ENCODE data around the gene HTR2C. TPM values are rescaled to one million over a fixed set of nuclear protein-coding genes. Genes with fewer than 3 reads are reported as not detected.
"Not testable (repeated sequence)": the region's sequence is repeated elsewhere in the genome, so short reads cannot be mapped to it uniquely, and the experiment has no call there.

The HTR2C gene
- total RNA-seq, 2 experiments from 2014 or later: not detected

GRCh38 chrX:114819509-114819908 is 235.6 kb downstream of the HTR2C start:
- Mint-ChIP-seq H3K27me3 (no peaks in the 10 kb centered on the region), H3K9me3 (no peaks in the 10 kb centered on the region), H3K4me1 (no peaks in the 10 kb centered on the region), H3K27ac (no peak overlapping the region), H3K4me3 (no peak overlapping the region), H3K36me3 (no peaks in the 10 kb centered on the region)
- no peak for DNase-seq

GRCh38 chrX:114841051-114841450 is 257.2 kb downstream of the HTR2C start:
- H3K27ac Mint-ChIP-seq: no peak overlapping the region
- no peaks in the 10 kb centered on the region for H3K4me1 Mint-ChIP-seq
- DNase-seq: no peak
- no peaks in the 10 kb centered on the region for H3K36me3 Mint-ChIP-seq
- H3K27me3 Mint-ChIP-seq: no peaks in the 10 kb centered on the region
- no peak overlapping the region for H3K4me3 Mint-ChIP-seq
- no peaks in the 10 kb centered on the region for H3K9me3 Mint-ChIP-seq

- DNase-seq: no peak
- H3K27me3 Mint-ChIP-seq: no peaks in the 10 kb centered on the region
- H3K27ac Mint-ChIP-seq: no peak overlapping the region
- H3K9me3 Mint-ChIP-seq: no peaks in the 10 kb centered on the region
- no peaks in the 10 kb centered on the region for H3K4me1 Mint-ChIP-seq
- H3K4me3 Mint-ChIP-seq: no peak overlapping the region
- no peaks in the 10 kb centered on the region for H3K36me3 Mint-ChIP-seq
Observed at GRCh38 chrX:114842181-114842580, 258.3 kb downstream of the HTR2C start.

- no peaks in the 10 kb centered on the region for H3K4me1 Mint-ChIP-seq
- DNase-seq: no peak
- no peak overlapping the region for H3K4me3 Mint-ChIP-seq
- no peaks in the 10 kb centered on the region for H3K27me3 Mint-ChIP-seq
- no peaks in the 10 kb centered on the region for H3K9me3 Mint-ChIP-seq
- no peak overlapping the region for H3K27ac Mint-ChIP-seq
- no peaks in the 10 kb centered on the region for H3K36me3 Mint-ChIP-seq
Observed at GRCh38 chrX:114889481-114889880, 305.6 kb downstream of the HTR2C start.

- Mint-ChIP-seq H3K27me3 (no peaks in the 10 kb centered on the region), H3K27ac (no peak overlapping the region), H3K36me3 (no peaks in the 10 kb centered on the region), H3K4me3 (no peak overlapping the region), H3K4me1 (no peaks in the 10 kb centered on the region), H3K9me3 (no peaks in the 10 kb centered on the region)
- DNase-seq: no peak
Observed at GRCh38 chrX:114903618-114904017, 319.7 kb downstream of the HTR2C start.

GRCh38 chrX:114905251-114905650 is 321.4 kb downstream of the HTR2C start:
- no peak for DNase-seq
- Mint-ChIP-seq H3K36me3 (no peaks in the 10 kb centered on the region), H3K27ac (no peak overlapping the region)

GRCh38 chrX:114906984-114907510 is 323.2 kb downstream of the HTR2C start:
- Mint-ChIP-seq H3K9me3 (no peaks in the 10 kb centered on the region), H3K4me1 (no peaks in the 10 kb centered on the region)
- no peak for DNase-seq

More at GRCh38 chrX:114905251-114905650, 321.4 kb downstream of the HTR2C start:
- no peaks in the 10 kb centered on the region for H3K27me3 Mint-ChIP-seq
- H3K4me1 Mint-ChIP-seq: no peaks in the 10 kb centered on the region
- H3K4me3 Mint-ChIP-seq: no peak overlapping the region
- no peaks in the 10 kb centered on the region for H3K9me3 Mint-ChIP-seq

GRCh38 chrX:114924423-114924822 is 340.5 kb downstream of the HTR2C start:
- H3K9me3 Mint-ChIP-seq: peaks cover 2% of the 10 kb centered on the region
- no peak for DNase-seq
- H3K27ac Mint-ChIP-seq: no peak overlapping the region
- no peaks in the 10 kb centered on the region for H3K4me1 Mint-ChIP-seq
- H3K4me3 Mint-ChIP-seq: no peak overlapping the region
- H3K27me3 Mint-ChIP-seq: no peaks in the 10 kb centered on the region
- H3K36me3 Mint-ChIP-seq: peaks cover 2% of the 10 kb centered on the region

More at GRCh38 chrX:114906984-114907510, 323.2 kb downstream of the HTR2C start:
- no peak overlapping the region for H3K27ac Mint-ChIP-seq
- no peak overlapping the region for H3K4me3 Mint-ChIP-seq
- H3K36me3 Mint-ChIP-seq: no peaks in the 10 kb centered on the region
- no peaks in the 10 kb centered on the region for H3K27me3 Mint-ChIP-seq

- no peaks in the 10 kb centered on the region for H3K27me3 Mint-ChIP-seq
Observed at GRCh38 chrX:114924856-114925255, 341.0 kb downstream of the HTR2C start.

GRCh38 chrX:114930227-114930626 is 346.3 kb downstream of the HTR2C start:
- H3K4me3 Mint-ChIP-seq: no peak overlapping the region
- H3K4me1 Mint-ChIP-seq: no peaks in the 10 kb centered on the region
- DNase-seq: no peak
- no peaks in the 10 kb centered on the region for H3K36me3 Mint-ChIP-seq
- no peak overlapping the region for H3K27ac Mint-ChIP-seq
- H3K9me3 Mint-ChIP-seq: peaks cover 8% of the 10 kb centered on the region
- no peaks in the 10 kb centered on the region for H3K27me3 Mint-ChIP-seq

More at GRCh38 chrX:114924856-114925255, 341.0 kb downstream of the HTR2C start:
- H3K4me1 Mint-ChIP-seq: no peaks in the 10 kb centered on the region
- peaks cover 2% of the 10 kb centered on the region for H3K9me3 Mint-ChIP-seq
- H3K27ac Mint-ChIP-seq: no peak overlapping the region
- no peak overlapping the region for H3K4me3 Mint-ChIP-seq
- H3K36me3 Mint-ChIP-seq: peaks cover 2% of the 10 kb centered on the region
- no peak for DNase-seq

GRCh38 chrX:114932550-114932949 is 348.7 kb downstream of the HTR2C start:
- Mint-ChIP-seq H3K4me3 (no peak overlapping the region), H3K27ac (no peak overlapping the region), H3K27me3 (no peaks in the 10 kb centered on the region), H3K9me3 (peaks cover 6% of the 10 kb centered on the region), H3K36me3 (no peaks in the 10 kb centered on the region), H3K4me1 (no peaks in the 10 kb centered on the region)
- no peak for DNase-seq

GRCh38 chrX:114933291-114933690 is 349.4 kb downstream of the HTR2C start:
- H3K27me3 Mint-ChIP-seq, H3K9me3 Mint-ChIP-seq, H3K27ac Mint-ChIP-seq, H3K36me3 Mint-ChIP-seq, DNase-seq, H3K4me1 Mint-ChIP-seq, H3K4me3 Mint-ChIP-seq: not testable (repeated sequence)

GRCh38 chrX:114937090-114937489 is 353.2 kb downstream of the HTR2C start:
- not testable (repeated sequence) for H3K27ac Mint-ChIP-seq, H3K27me3 Mint-ChIP-seq, DNase-seq, H3K36me3 Mint-ChIP-seq, H3K4me3 Mint-ChIP-seq, H3K9me3 Mint-ChIP-seq, H3K4me1 Mint-ChIP-seq

- Mint-ChIP-seq H3K27ac (no peak overlapping the region), H3K4me1 (no peaks in the 10 kb centered on the region), H3K36me3 (no peaks in the 10 kb centered on the region), H3K27me3 (no peaks in the 10 kb centered on the region), H3K9me3 (peaks cover 3% of the 10 kb centered on the region), H3K4me3 (no peak overlapping the region)
- DNase-seq: no peak
Observed at GRCh38 chrX:114952696-114953095, 368.8 kb downstream of the HTR2C start.

All from activated naive CD8-positive, alpha-beta T cell treated with anti-CD3 and anti-CD28 coated beads for 36 hours (primary cell).